OCI-LY7 (cell line): Measurements from ENCODE around the gene RICTOR. TPM values are rescaled to one million over a fixed set of nuclear protein-coding genes. Genes with fewer than 3 reads are reported as not detected.

Source experiments
- BruUV-seq: library from RNA; stranded (reverse); fragments of 400-500 nt; replicated peaks from 2 replicates; lab custom pipeline; 2021; lab: Mats Ljungman, UMichigan
- CTCF ChIA-PET: fragments of 300-600 bp; sonication (Branson Sonifier 250); formaldehyde crosslinking; loops from one replicate; lab custom pipeline; 2022; ENCODE audit warnings: antibody characterized with exemption; ENCODE audit not compliant: unreplicated experiment; lab: Charles Lee
- POLR2A ChIA-PET: fragments of 300-600 bp; sonication (Branson Sonifier 250); formaldehyde crosslinking; loops from one replicate; lab custom pipeline; 2022; ENCODE audit warnings: antibody characterized with exemption; lab: Charles Lee
- DNase-seq: peaks from one replicate; pipeline ENCODE4 v3.0.0-alpha.2; 2015; ENCODE audit warnings: low spot score
- H2AFZ ChIP-seq: fragments of 200-600 bp; sonication (generic), shearing (Covaris generic); 2 replicates; pipeline ENCODE4 v1.6.1; 2014; ENCODE audit warnings: mild to moderate bottlenecking, antibody characterized with exemption, low read length, moderate library complexity
- H3K27ac ChIP-seq: fragments of 200-600 bp; sonication (generic); 2 replicates; pipeline ENCODE4 v1.5.1; 2014; ENCODE audit warnings: mixed run types, low read depth, mild to moderate bottlenecking, moderate library complexity, low read length, inconsistent platforms; ENCODE audit not compliant: poor library complexity, severe bottlenecking
- H3K36me3 ChIP-seq: fragments of 200-600 bp; sonication (generic); 2 replicates; pipeline ENCODE4 v1.6.1; 2014; ENCODE audit warnings: mild to moderate bottlenecking, antibody characterized with exemption, low read length, moderate library complexity, mixed read lengths; ENCODE audit not compliant: insufficient read depth
- H3K4me1 ChIP-seq: fragments of 200-600 bp; sonication (generic); 2 replicates; pipeline ENCODE4 v1.5.1; 2014; ENCODE audit warnings: mild to moderate bottlenecking, low read length; ENCODE audit not compliant: insufficient read depth, poor library complexity, severe bottlenecking
- H3K4me2 ChIP-seq: fragments of 200-600 bp; sonication (generic); 2 replicates; pipeline ENCODE4 v1.6.1; 2014; ENCODE audit warnings: mild to moderate bottlenecking, low read length
- H3K4me3 ChIP-seq: fragments of 200-600 bp; sonication (generic); 2 replicates; pipeline ENCODE4 v1.5.1; 2014; ENCODE audit warnings: mild to moderate bottlenecking, low read depth, low read length; ENCODE audit not compliant: poor library complexity, severe bottlenecking
- H3K79me2 ChIP-seq: fragments of 200-600 bp; sonication (generic); 2 replicates; pipeline ENCODE4 v1.6.1; 2016; ENCODE audit warnings: low read depth, mild to moderate bottlenecking, low read length, moderate library complexity, mixed read lengths; ENCODE audit not compliant: insufficient read depth
- H3K9me2 ChIP-seq: fragments of 200-600 bp; sonication (generic); 2 replicates; pipeline ENCODE4 v1.6.1; 2016; ENCODE audit warnings: mild to moderate bottlenecking, low read length, mixed read lengths; ENCODE audit not compliant: insufficient read depth
- H3K9me3 ChIP-seq: fragments of 200-600 bp; sonication (generic); 2 replicates; pipeline ENCODE4 v1.6.1; 2014; ENCODE audit warnings: mild to moderate bottlenecking, mixed run types, low read length, mixed read lengths
- H4K20me1 ChIP-seq: fragments of 200-600 bp; sonication (generic); 2 replicates; pipeline ENCODE4 v1.6.1; 2014; ENCODE audit warnings: mild to moderate bottlenecking, antibody characterized with exemption, low read length, moderate library complexity, mixed read lengths; ENCODE audit not compliant: insufficient read depth
- CTCF ChIP-seq: fragments of 200-600 bp; sonication (generic); conservative IDR thresholded peaks from 2 replicates; pipeline ENCODE4 v1.5.1; 2014; ENCODE audit warnings: mild to moderate bottlenecking, antibody characterized with exemption, low read length, moderate library complexity, mixed read lengths
- EZH2phosphoT487 ChIP-seq: fragments of 200-600 bp; sonication (generic); IDR thresholded peaks from 2 replicates; pipeline ENCODE4 v1.6.1; 2018; ENCODE audit warnings: low read depth, borderline replicate concordance, mild to moderate bottlenecking, mixed run types, antibody characterized with exemption, low read length, moderate library complexity, mixed read lengths
- intact Hi-C: fragments of 100-400 bp; cut with micrococcal nuclease; formaldehyde crosslinking; loops from one replicate; pipeline ENCODE4 v1.10.0; 2022; ENCODE audit not compliant: unreplicated experiment
- total RNA-seq, 2 experiments: library from RNA; depleted of rRNA in 1 of 2; stranded (reverse); fragments of >200 nt in 1 of 2; shearing (Covaris generic) in 1 of 2; gene quantifications; 2 replicates each; pipeline ENCODE4 v1.2.3, GENCODE V29; 2014 to 2022

The RICTOR gene
- total RNA-seq, 2 experiments from 2014 or later: 10.9 to 22.9 TPM

DNA sequence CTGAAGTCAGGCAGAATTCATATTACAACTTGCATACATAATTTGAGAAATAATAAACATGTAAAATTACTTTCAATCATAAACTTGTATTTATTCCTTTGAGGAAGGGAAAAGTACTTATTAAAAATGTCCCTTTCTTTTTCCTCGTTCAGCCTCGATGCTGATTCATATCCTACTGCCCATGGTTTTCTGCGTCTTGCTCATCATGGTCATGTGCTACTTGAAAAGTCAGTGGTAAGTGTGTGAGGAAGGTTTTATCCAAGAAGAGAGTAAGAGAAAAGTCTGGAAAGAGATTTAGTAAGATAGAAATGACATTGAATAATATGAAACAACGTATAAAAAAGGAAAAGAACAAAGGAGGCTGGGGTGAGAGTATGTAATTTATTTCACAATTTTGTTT is 142.5 kb downstream of the RICTOR start:
- no peaks in the 10 kb centered on the region for H3K9me3 ChIP-seq
- H3K4me2 ChIP-seq: no peak overlapping the region
- no peaks in the 10 kb centered on the region for H3K36me3 ChIP-seq
- peaks cover 7% of the 10 kb centered on the region for H3K4me1 ChIP-seq
- no peak for TF ChIP-seq CTCF
- TF ChIP-seq EZH2phosphoT487: no peak
- no peaks in the 10 kb centered on the region for H3K9me2 ChIP-seq
- ChIA-PET CTCF (no interaction called here), POLR2A (no interaction called here)
- no TSS peak for BruUV-seq
- no peak for DNase-seq
- H3K79me2 ChIP-seq: no peaks in the 10 kb centered on the region
- H3K27ac ChIP-seq: no peak overlapping the region
- no peak overlapping the region for H2AFZ ChIP-seq
- no peaks in the 10 kb centered on the region for H4K20me1 ChIP-seq
- H3K4me3 ChIP-seq: no peak overlapping the region
- intact Hi-C loops: no loop called here

DNA sequence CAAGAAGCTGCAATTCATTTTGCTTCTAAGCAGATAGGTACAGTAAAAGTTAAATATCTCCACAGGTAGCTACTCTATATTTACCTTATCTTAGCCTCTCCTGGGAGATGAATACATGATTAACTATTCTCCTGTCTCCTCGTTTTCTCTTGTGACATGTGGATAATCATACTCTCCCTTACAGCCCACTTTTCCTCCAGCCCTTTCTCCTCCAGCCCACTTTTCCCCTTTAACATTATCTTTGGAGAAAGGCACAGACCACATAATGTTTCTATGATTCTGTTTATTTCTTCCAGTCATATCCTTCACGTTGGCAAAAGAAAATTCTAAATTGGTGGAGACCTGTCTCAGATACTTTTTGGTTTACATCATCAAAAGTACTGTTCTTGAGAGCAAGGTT is 144.4 kb downstream of the RICTOR start:
- ChIA-PET CTCF (no interaction called here), POLR2A (no interaction called here)
- intact Hi-C loops: no loop called here
- Histone ChIP-seq H3K79me2 (no peaks in the 10 kb centered on the region), H3K4me3 (no peak overlapping the region), H3K4me2 (no peak overlapping the region), H3K9me2 (no peaks in the 10 kb centered on the region), H3K27ac (no peak overlapping the region), H3K9me3 (no peaks in the 10 kb centered on the region), H3K36me3 (no peaks in the 10 kb centered on the region), H3K4me1 (peaks cover 7% of the 10 kb centered on the region), H2AFZ (no peak overlapping the region), H4K20me1 (no peaks in the 10 kb centered on the region)
- no peak for DNase-seq
- BruUV-seq: no TSS peak
- no peak for TF ChIP-seq CTCF
- no peak for TF ChIP-seq EZH2phosphoT487

DNA sequence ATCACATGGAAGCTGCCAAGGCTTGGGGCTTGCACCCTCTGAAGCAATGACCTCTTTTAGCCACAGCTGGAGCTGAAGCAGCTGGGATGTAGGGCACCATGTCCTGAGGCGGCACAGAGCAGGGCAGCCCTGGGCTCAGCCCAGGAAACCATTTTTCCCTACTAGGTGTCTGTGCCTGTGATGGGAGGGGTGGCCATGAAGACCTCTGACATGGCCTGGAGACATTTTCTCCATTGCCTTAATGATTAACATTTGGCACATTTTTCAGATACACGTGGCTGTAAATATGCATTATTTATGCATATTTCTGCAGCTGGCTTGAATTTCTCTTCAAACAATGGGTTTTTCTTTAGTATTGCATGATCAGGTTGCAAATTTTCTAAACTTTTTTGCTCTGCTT is 146.7 kb downstream of the RICTOR start:
- Histone ChIP-seq H4K20me1 (no peaks in the 10 kb centered on the region), H3K9me3 (no peaks in the 10 kb centered on the region), H3K4me1 (no peaks in the 10 kb centered on the region), H2AFZ (no peak overlapping the region), H3K27ac (no peak overlapping the region), H3K79me2 (no peaks in the 10 kb centered on the region), H3K4me3 (no peak overlapping the region), H3K4me2 (no peak overlapping the region), H3K9me2 (no peaks in the 10 kb centered on the region), H3K36me3 (no peaks in the 10 kb centered on the region)
- intact Hi-C loops: no loop called here
- DNase-seq: no peak
- CTCF ChIA-PET: no interaction called here
- TF ChIP-seq CTCF: no peak
- no peak for TF ChIP-seq EZH2phosphoT487
- POLR2A ChIA-PET: no interaction called here
- no TSS peak for BruUV-seq
